GM18511 (cell line): Measurements from ENCODE around the gene PTPN3.
A peak's percentile ranks its signal among the peaks of the same experiment; 100 is the strongest.

Experiments used
- ATAC-seq: cut with Tn5 transposase; IDR thresholded peaks from one replicate; pipeline ENCODE4 v1.9.1; 2021; ENCODE audit warnings: mild to moderate bottlenecking, moderate library complexity; ENCODE audit not compliant: unreplicated experiment

Gene PTPN3

DNA sequence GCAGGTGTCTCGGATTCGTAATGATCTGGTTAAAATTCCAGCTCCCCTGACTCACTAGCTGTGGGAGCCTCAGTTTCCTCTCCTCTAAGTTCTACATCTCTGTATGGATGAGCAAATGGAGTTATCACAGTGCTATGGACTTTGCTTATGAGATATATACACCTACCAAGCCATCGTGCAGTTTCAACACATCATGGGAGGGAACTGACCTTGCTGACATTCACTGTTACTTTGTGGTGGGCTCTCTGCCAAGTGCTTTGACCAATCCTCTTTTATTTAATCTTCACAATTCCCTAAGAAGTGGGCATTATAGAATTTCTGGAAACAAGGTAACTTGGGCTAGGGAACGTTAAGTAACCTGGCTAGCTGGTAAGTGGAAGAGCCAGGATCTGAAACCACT, 70.2 kb downstream of the PTPN3 start:
- no peak for ATAC-seq

DNA sequence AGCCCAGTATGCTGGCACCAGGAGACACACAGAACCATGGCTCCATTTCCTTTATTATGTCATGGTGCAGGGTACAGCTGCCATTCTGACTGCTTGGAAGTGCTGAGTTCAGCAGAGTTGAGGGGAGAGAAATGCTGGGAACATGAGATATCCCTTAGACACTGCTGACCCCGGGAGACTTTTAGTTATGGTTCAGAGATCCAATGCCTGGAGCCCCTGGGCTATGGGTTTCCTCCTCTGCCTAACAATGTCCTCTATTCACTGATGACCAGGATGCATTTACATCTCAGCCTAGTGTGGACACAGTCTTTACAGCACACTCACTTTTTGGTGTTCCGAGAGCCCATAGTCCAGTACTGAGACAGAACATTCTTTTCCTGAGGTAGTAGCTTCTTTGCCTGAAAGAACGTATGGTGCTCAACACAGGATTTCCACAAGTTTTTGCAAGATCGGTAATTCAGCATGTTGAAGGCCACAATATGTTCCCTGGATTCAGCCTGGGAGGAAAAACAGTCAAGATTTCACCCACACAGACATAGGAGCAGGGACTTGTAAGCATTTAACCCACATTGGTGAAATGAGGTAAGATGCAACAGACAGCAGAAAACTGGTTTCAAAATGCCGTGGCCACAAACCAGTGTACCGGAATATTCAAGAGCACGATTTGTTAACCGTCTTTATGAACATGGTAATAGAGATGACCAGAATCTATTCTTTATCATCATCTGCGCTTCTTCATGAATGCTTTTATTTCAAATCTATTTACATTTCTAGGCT, 71.3 kb downstream of the PTPN3 start:
- ATAC-seq, result no peak

DNA sequence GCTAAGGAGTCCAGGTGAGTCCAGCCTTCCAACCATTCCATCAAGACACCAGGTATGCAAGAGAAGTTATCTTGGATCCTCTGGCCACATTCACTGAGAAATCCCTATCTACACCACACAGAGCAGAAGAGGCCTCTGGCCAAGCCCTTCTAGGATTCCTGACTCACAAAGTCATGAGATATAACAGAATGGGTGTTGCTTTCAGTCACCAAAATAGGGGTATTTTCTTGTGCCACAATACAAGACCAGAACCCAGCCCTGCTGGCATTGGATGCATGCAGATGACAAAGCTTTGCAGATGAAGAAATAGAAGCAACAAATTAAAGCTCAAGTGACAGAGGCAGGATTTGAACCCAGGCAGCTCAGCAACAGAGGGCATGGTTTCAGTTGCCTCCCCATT, 73.5 kb downstream of the PTPN3 start:
- no peak for ATAC-seq

DNA sequence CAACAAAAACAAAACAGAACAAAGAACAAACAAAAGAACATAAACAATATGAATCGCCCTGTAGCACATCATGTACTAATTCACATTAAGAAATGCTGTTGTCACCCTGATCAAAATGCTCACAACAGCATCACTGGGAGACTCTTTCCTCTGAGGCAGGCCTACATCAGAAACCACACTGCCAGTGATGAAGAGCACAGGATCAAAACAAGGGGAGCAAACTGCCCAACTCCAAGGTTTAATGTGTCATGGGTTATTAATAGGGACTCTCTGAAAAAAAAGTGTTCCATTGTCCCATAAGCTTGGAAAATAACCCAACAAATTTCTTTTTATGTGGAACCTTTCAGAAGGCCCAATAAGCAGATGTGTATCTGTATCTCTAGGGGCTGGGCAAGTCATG, 74.2 kb downstream of the PTPN3 start:
- ATAC-seq, result no peak

DNA sequence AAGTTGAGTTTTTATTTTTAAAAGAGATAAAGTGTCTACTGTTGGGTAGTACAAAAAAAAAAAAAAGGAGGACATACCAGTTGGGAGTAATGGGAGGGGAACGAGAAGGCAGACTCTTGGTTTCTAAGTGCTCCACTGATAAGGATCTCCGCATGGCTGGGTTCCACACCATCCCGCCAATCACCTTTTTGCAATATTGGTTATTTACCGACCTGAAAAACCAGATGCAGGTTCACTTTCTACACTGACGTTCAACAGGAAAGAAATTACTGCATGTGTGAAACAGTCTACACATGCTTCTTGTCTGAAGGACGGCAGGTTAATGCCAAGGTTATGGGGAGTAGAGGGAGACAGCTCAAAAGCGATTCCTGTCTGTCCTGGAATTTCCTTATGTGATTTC, 75.5 kb downstream of the PTPN3 start:
- ATAC-seq, result peak; percentile 80

DNA sequence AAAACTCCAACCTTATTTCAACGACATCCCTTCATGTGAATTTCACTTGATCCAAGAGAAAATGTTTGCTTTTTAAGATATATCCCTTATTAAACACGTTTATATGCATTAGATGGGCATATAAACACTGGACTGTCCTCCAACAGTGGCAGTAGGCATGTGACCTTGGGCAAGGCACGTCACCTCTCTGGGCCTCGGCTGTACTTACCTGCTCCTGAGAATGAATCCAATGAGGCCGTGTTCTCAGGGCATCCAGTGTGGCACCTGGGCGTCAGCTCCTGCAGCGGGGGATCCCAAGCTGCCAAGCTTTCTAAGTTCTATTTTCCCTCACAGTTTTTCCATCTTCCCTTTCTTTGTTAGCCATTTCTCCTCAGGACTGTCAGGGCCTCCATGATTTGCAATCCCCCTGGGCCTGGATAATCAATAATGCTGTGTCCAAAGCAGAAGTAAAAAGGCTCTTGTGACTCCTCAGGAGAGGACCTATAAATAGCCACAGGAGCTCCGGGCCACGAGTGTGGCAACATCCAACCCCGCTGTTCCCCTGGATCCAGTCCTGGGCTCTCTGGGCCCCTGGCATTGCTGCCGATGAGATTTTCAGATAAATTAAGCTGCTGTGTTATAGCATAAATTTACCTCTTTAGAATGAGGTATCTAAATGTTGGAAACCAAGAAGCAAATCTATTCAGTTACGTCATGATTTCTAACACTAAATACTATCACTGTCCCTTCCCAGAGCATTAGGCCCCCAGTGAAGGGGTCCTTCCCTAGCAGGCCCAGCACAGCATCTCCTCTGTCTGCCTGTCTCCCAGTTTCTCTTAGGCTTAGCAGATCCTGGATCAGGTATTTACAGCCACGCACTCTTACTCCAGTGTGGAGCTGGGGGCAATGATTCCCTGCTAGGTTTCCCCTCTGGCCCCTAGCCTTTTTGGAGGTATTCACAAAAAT, 76.8 kb downstream of the PTPN3 start:
- no peak for ATAC-seq

DNA sequence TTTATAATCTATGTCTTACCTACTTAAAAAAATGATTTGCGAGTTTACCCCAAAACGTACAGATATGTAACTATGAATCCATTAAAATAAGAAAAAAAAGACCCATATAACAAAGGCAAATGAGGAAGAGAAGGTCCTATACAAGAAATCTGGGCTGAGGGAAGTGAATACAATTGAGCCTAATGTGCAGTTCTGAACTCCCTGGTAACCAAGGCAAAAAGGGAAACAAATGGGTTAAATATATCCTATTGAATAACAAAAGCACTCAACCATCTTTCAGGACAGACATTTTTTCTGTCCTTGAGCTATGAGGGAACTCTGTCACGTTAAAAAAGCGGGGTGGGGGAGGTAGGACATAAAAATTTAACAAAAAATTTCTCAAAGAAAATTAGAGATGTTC, 78.6 kb downstream of the PTPN3 start:
- ATAC-seq, result no peak

DNA sequence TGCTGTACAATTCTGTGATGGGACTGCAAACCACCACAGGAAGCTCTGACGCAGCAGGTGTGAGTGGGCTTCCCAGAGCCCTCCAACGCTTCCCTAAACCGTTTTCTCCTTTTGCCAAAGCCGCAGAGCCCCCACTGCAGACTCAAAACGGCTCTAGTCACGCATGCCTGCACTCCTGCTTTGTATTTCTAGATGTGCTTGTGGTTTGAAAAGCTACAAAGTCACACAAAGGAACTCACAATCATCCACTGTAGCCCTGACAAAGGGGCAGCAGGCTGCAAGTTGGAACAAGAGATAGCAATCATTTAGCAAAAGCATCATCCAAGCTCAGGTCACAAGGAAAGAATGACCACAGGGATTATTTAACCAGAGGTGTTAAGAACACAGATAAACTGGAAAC, 79.3 kb downstream of the PTPN3 start:
- ATAC-seq, result peak; percentile 35

DNA sequence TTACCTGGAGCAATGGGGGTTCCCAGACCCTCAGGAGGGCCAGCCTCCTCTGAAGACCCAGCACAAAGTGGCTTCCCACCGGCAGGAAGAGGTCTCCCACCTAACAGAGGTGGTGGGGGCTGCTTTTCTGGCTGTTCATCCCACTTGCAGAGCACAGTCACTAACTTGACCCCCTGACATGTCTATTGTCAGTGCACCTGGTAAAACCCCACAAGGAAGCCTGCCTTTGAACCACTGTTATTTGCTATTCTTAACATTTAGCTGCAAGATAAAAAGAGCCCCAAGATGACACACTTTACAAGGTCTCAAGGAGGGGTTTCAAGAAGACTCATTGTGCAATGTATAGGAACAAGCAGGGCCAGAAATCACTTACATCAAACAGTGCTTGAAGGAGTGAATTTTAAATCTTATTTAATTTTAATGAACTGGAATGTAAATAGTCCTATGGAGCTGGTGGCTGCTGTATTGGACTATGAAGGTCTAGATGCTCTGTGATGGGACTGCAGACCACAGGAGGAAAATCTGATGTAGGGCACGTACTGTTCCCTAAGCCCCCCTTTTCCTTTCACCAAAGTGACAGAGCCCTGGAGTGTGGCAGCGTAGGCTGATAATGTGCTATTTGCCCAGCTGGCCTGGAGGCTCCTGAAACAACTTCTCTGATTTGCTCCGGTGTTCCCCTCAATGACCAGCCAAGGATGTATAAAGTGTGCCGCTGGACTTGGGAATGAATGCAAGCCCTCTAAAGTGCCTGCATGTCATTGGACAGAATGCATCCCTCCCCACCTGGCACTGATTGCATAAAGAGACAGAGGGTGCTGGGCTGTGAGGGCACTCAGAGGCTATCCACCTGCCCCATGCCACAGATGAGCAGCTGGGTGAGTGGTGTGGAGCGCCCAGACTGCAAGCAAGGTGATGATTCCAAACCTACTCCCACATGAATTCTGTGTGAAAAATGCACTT, 80.2 kb downstream of the PTPN3 start:
- ATAC-seq, result no peak

DNA sequence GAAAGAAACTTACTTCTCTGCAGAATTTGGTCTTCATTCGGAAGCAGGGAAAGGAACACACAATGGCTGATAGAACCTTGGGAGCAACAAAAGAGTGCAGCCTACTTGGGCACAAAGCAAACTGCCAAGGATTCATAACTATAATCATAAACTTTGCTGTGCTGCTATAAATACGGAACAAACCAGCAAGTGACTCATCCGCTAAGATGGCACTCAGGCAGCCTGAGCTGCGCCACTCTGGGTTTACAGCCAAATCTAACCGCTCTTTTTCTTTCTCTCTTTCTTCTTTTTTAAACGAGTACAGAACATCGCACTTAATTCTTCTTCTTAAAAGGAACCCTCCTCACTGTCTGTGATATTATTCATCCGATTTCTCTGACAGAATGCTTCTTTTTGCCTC, 81.1 kb downstream of the PTPN3 start:
- no peak for ATAC-seq

DNA sequence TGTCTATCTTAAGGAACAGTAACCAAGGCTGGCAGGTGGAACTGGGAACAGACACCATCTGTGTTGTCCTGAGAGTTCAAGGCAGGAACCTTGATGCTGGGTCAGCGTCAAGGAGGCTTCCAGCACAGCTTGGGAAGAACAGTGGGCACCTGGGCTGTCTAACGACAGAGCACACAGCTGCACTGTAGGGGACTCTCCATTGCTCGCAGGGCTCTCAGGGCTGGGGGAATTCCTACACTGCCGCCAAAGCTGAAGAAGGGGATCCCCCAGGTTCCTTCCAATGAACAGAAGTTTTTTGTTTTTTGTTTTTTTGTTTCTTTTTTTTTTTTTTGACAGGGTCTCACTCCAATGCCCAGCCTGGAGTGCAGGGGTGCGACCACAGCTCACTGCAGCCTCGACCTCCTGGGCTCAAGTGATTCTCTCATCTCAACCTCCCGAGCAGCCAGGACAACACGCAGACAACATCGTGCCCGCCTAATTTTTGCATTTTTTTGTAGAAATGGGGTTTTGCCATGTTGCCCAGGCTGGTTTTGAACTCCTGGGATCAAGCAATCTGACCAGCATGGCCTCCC, 81.9 kb downstream of the PTPN3 start:
- peak; percentile 52 for ATAC-seq

DNA sequence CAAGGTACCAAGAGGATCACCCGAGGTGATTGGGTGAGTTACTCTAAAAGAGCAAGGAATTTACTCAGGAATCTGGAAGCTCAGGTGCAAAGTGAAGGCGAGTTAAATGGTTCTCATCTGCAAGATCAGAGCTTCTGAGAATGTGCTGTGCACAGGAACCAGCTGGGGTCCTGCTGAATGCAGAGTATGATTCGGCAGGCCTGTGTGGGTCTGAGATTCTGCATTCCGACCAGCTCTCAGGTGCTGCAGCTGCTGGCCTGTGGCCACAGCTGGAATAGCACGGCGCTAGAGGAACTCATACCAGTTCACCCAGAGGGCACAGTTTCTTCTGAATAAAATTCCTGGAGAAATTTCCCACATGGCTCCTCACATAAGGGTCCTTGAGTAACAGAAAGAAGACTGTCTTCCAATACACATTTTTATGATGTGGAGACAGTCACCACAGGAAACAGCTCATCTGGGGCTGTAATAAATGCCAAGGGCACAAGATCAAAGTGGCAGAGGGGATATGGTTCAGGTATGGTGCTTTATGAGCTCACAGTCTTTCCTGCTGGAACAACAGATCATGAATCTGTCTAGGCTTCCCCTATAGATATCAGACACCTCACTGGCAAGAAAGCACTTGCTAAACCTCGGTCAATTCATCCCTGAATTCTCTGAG, 83.9 kb downstream of the PTPN3 start:
- peak; percentile 16 for ATAC-seq

DNA sequence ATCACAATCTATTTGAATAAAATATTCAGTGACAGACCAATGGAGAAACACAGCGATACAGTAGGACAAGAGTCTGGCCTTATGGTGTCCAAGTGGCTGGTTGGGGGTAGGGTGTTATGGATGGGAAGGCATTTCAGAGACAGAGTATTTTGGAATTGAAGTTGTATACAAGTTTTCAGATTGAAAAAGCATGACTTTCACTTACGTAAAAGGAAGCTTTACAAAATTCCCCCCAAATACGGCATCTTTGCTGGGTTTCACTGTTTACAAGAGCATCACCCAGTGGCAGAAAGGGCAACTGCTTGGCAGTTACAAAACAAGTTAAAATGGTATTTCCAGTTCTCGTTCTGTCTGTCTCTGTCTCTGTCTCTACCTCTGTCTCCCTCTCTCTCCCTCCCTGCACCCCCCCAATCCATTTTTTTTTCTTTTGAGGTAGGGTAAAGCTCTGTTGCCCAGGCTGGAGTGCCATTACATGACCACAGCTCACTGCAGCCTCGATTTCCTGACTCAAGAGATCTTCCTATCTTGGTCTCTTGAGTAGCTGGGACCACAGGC, 86.2 kb downstream of the PTPN3 start:
- peak; percentile 52 for ATAC-seq

DNA sequence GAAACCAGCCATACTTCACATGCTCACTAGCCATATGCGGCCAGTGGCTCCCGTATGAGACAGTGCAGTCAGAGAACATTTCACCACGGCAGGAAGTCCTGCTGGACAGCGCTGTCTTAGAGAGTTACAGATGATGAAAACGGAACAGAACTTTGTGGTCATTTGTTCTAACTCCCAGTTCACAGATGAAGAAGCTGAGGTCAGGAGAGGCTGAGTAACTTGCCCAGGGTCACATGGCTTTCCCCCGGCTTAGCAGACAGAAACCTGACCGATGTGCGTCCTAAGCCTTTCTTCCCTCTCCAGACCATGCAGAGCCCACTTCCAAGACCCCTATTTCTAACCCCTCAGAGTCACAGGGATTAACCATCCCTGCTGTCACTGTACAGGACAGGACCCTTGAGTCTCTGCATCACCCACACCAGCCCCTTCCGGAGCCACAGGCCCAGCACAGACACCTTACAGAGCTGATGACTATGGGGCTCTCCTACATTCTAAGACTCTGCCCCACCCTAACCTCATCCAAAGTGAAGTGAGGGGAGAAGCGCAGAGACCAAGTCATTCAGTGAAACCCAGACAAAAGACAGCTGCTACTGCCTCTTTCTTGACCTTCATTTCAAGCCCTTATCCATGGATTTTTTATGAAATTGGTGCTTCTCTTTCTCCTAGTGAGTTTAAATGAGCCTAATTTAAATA, 86.9 kb downstream of the PTPN3 start:
- ATAC-seq, result peak; percentile 53

DNA sequence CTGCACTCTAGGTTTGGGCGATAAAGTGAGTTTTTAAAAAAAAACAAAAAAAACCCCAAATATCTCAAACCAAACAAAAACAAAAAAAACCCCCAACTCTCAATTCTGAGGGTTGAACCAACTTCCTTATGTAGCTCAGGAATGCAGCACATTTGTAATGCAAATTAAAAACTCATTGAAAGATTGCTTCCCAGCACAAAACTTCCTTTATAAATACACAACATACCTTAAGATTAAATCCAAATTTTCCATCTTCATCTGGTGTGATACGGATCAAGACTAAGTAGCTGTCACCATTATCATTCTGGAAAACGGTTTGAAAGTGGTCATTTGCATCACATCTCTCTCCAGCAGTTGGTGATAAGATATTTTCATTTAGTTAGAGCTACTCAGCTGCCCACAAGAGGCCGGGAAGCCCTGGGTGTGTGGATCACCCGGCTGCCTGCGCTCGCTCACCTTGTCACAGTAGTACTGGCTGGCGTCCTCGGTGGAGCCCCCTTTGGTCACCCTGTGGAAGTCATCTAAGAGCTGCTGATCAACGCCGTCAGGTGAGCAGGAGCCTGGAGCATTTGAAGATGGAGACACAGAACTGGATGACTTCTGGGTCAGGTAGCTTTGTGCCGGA, 88.2 kb downstream of the PTPN3 start:
- no peak for ATAC-seq

DNA sequence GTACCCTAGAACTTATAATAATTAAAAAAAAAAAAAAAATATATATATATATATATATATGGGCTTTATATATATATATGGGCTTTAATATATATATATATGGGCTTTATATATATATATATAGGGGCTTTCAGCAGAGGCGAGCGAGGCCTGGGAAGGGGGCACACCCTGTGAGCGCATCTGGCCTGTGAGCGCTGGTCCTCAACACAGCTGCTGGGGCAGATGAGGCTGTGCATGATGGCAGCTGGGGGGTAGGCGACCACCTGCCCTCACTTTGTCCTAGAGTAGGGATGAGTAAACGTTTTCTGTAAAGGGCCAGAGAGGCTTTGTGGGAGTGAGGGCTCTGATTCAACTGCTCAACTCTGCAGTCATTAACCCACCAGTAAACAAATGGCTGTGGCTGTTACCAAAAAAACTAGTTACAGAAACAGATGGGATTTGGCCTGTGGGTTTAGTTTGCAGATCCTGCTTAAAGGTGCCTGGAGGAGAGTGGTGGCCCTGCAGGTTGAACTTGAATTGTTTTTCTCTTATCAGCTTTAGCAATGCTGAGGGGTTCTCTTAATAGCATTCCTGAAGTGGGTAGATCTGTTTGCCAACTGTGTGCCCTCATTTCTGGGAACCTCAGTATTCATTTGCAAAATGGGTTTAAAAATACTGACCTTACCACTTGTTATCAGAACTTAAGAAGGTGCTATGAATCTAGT, 89.2 kb downstream of the PTPN3 start:
- no peak for ATAC-seq

DNA sequence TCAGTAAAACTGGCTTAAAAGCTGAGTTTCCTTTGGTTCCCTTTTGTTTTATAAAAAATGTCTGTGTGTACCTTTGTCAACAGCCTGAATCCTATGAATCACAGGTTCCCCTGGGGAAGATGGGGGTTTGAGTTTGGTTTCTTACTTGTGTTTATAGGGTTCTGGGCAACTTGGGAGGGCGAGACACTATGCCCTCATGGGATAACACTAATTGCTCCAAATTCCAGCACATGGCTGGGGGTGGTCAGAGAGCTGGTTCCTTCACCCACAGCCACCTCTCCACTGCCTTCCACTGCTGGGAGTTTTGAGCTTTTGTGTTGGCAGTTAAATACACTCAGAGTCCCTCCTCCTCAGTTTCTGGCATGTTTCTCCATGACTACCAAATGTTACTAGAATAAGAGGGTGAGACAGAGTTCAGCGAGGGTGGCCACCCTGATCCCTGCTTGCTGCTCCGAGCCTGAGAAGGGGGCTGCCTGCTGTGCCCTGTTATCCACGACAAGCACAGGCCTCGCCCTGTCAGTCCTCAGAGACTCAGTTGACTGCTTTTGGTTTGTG, 94.3 kb downstream of the PTPN3 start:
- ATAC-seq, result no peak

DNA sequence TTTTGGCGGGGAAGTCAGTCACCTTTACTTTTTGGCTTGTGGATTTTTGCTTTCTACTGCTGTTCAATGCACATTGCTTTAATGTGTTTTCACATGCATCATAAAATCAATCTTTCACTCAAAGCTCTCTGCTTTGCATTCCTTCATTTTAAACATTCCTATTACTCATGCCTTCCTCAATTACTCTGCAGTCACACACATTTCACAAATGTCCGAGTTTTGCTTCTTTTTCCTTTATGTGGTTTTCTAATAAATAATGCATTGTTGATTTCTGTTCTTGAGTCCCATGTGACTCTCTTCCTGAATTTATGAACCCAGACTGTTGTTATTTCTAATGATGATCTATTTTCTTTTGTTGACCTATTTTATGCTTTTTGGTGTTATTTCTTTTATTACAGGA, 95.0 kb downstream of the PTPN3 start:
- no peak for ATAC-seq
